A204.1 (cell line): Measurements from ENCODE around the gene CISD1.
A peak's percentile ranks its signal among the peaks of the same experiment; 100 is the strongest.

Experiments used
- FAIRE-seq: peaks from 2 replicates; lab custom pipeline; 2012; peaks lifted over from hg19 to GRCh38; lab: Jason Lieb, UNC

The CISD1 gene

DNA sequence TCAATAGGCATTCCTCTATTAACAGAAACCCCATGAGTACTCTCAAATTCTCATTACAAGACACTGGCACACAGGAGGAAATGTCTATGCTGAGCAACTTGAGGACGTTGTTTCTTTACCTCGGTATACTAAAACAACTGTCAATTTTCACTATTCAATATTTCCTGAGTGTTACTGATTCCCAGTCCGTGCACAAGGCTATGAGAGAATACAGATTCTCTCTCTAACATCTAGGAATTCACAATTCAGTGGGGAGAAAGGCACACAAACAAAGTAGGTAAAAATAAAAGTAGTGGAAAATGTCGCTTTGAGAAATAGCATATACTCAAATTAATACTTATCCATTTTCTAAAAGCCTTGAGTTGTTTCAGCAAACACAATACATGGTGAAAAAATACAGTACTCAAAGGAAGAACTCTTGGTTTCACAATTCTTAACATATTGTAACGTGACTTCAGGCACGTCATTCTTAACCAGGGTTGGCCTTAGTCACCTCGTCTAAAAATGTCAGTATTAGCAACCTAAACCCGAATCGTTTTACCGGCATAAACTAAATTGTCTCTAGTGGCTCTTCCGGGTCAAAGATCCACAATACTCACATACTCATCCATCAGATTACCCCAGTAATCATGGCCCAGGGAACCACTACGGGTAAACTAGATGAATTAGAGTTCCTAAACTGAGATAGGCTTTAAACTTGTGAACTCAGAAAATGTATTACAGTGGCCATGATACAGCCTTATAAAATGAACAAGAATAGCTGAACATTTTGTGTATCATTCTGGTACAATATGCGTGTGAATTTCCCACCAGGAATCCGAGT lies 2.7 kb upstream of the CISD1 start:
- FAIRE-seq: no peak

DNA sequence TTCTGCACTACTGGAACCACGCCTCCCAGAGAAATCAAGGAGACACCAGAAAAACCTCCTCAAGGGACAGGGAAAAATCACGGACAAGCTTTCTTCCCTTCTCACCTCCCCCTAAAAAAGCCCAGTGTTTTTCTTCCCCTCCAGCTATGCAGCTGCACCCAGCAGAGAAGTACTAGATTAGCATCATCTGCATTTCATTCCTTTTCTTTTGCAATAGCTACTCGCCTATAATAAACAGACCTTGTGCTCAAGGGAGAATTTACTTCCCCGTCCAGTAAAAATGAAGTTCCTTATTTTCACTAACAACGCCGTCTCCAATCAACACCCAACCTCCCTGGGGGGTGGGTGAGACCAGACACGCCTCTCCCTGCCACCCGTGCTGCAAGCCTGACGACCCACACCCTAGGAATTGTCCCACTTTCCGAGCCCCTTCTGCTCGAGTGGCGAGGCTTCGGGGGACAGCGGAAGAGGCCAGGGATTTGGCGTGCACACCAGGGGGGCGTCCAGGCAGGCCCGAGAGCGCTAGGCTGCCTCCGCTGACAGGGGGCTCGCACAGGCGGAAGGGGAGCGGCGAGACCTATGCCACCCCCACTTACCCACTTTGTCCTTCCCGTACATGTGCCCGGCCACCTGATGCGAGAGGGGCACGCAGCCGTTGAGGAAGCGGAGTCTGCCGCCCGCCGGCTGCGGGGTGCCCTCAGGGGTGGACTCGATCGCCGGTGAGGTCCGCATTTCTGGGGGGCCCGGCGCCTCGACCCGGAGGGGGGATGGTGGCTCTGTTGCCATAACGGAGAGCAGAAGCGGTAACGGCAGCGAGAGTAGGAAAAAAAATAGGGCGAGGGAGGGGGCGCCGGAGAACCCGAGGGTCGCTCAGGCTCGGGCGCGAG lies 1.9 kb upstream of the CISD1 start:
- no peak for FAIRE-seq

DNA sequence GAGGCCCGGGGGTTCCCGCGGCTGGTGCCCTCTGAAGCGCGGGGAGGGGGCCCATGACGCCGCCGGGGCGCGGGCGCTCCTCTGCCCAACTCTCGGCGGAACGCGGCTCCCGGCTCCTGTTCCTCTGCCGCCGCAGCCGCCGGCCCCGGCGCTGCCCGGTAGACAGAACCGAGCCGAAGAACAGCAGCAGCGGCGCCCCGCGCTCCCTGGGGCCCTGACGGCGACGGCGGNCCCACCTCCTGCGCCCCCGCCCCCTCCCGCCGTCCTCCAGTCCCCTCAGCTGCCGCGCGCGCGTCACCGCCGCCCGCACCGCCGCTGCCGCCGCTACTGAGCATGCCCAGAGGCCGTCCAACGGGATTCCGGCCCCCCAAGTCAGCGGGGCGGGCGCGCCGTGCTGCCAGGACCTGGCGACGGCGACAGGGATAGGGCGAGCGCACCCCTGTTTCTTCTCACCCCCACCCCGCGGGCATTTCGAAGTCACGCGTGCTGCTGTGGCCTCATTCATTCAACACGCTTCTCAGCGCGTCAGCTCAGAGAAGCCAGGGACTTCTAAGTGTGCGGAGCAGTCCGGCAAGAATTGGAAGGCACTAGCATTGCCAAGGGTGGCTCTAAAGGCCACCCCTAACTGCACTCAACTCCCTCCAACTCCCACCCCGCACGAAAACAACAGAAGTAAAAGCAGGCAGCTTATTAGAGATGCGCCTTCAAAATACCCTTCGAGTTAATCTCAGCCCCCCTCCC lies 1.1 kb upstream of the CISD1 start, which contains the start of gene IPMK:
TSS of gene IPMK (minus strand) at position 182 of the 741 bp plus-strand sequence. CDS start 283 bp downstream, outside the sequence.
- no peak for FAIRE-seq

DNA sequence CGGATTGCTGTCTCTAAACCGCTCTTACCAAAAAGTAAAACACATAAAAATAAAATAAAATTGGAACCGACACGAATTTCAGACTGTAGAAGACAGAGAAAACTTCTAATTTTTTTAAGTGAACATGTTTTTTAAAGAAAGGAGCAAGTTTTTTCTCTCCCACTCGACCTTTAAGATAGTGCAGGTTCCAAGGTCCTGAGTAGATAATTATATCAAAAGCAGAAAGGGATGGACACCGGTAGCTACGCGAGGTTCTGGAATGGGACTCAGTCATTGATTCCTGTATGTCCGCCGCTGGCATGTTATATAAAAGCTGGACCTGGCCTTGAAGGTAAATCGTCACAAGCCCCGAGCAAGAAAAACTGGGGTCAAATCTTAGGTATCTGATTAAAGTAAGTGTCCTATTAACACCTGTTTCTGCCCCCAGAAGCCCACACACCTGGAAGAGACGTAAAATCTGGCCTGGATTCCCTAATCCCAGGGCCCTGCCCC lies 462 bp upstream of the CISD1 start:
- no peak for FAIRE-seq

DNA sequence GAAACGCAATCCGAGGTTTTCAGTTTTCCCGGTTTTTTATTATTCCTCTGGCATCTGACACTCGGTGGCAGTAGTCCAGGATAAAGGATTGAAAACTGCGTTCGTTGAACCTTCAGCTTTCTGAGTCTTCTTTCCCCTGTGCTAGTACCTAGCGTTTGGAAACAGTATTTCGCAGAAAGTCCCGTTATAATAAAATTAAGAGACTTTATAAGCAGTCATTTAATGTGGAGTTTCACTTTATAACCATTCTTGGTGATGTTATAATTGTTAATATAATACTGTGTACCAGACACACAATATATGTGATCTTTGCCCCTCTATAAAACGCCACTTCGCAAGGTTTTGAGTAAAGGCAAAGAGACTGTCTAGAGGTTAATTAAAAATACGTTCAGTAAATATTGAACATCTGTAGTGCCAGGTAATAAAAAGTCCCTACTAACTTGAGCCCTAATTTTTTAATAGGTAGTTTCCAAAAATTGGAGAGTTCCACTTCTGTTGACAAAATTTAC lies 874 bp downstream of the CISD1 start:
- FAIRE-seq: no peak

DNA sequence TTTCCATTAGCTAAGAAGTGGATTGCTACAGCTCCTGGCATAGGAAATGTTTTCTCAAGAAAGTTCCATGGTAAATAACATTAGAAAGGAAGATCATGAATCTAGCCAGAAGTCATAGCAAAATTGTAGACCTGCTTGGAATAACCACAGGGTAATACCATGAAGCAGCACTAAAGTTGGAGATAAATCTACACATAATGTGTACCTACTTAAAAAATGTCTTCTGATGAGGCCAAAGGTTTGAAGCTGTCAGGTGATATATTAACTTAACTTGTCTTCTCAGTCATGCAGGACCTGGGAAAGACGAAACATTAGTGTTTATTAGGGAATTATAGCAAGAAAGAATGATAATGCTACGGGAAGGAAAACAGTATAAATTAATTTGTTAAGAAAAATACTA lies 6.3 kb downstream of the CISD1 start:
- FAIRE-seq: no peak

DNA sequence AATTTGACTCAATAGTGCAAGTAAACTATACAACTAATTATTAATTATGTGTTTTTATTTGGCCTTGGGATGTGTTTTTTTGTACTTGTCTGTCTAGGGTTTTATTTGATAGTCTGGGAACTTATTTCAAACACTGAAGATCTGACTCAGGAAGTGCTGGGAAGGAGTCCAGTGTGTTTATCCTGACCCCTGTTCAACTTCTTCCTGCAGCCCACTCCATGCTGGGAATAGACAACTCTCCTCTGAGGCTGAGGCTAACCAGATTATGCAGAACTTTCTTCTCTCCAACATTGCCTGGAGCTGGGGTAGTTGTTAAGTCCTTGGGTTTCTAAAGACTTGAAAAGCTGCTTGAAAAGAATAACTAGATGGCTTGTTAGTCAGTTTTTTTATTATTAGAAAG lies 6.9 kb downstream of the CISD1 start:
- FAIRE-seq: no peak

DNA sequence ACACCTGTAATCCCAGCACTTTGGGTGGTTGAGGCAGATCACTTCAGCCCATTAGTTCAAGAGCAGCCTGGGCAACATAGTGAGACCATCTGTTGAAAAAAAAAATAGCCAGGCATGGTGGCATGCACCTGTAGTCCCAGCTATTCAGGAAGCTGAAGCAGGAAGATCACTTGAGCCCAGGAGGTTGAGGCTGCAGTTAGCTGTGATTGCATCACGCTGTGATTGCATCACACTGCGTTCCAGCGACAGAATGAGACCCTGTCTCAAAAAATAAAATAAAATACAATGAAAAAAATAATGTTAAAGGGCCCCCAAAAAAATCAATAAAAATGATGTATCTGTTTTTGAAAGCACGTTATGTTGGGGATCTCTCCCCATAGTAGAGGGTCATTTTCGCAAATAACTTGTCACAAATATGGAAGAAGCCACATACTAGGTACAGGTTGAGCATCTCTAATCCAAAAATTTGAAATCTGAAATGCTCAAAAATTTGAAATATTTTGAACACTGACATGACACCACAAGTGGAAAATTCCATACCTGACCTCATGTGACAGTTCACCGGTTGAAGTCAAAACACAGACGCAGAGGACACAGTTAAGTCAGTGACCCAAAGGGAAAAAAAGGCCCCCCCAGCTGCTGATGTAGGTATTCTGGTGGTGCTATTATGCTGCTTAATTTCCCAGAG lies 9.5 kb downstream of the CISD1 start:
- FAIRE-seq: no peak

DNA sequence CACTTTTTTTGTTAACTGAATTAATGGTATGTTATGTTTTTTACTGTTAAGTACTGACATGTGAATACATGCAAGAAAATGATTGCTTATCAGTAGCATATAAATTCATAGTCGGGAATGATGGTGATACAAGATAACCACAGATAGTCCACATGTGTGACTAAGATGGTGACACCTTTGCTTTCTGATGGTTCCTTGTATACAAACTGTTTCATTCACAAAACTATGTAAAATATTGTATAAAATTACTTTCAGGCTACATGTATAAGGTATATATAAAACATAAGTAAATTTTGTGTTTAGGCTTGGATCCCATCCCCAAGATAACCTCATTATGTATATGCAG lies 10.0 kb downstream of the CISD1 start:
- no peak for FAIRE-seq

DNA sequence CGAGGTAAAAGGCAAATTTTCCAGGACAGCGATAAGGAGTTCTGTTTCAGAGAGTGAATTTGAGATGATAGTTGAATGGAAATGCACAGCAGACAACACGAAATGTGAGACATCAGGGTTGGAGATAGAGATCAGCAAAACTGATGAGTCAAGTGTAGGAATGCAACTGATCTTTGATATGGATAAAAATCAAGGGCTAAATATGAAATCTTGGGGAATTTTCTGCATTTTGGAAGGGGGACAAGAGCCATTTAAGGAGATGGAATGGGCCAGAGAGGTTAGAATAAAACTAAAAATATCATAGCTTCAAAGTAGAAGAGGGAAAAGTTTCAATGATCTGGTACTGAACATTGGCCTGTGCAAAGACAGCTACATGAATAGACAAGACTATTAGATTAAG lies 11.5 kb downstream of the CISD1 start:
- FAIRE-seq: no peak

DNA sequence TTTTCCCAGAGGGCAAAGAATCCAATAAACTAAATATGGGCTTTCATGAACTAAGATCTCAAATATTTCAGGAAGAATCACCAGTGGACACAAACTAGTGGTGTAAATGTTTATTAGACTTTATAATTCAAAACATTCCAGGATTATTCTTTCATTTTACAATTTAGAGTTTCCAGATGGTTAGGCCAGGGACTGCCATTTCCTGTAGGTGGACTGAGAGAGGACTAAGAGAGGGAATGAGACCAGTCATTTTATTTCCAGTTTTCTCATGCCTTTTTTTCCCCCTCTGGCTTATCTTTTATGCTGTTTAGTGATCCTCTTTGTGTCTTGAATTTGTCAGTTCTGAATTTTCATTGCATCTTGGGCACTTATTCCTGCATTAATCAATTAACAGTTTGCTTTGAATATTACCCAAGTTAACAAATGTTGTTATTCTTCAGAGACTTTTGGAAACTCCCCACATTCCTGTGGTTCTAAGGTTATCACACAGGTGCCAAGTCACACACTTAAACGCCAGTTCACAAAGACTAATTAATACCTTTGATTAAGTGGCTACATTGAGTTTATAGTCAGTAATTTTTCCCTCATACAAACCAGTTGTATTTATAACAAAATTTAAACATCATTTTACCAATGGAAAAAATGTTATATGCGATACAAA lies 12.3 kb downstream of the CISD1 start:
- no peak for FAIRE-seq

DNA sequence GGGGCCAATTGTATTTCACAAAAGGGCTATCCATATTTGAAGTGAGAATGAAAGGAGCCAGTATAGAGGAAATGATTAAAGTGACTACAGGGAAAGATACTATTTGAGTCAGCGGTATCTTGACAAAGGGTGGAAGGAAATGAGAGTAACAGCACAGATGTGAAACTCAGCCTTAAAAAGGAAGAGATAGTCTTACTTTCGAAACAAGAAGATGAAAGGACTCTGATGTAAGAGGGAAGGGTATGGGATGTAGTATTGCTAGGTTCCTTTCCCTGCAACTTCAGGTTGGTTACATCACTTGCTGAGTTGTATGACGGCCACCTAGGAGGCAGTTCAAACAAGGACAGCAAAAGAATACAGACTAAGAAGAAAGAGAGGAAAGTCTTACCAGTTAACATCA lies 13.7 kb downstream of the CISD1 start:
- FAIRE-seq: no peak

DNA sequence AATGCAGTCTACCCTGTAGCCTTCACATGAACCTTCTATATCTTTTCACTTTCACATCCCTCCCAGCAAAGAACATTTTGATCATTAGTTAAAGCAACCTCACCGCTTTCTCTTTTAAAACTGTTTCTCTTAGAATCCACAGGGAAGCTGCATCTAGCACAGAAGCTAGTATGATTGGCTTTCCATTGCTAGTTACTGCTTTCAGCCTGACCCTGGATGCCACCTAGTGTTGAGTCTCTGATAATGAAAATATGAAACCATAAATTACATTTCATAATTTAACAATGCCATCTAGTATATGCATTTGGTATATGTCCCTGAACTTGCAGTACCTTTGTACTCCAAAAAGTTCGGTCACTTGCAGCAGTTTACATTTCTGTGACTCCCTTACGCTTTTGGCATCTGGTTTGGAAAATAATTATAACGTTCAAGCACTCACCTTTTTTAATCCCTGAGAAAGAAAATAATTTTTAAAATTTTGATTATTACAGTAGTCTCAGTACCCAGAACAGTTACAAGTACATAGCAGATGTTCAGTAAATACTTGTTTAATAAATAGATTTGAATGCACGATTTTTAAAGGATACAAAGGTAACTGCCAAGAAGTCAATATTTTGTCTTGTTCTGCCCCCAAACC lies 22.7 kb downstream of the CISD1 start:
- FAIRE-seq: peak; percentile 96

DNA sequence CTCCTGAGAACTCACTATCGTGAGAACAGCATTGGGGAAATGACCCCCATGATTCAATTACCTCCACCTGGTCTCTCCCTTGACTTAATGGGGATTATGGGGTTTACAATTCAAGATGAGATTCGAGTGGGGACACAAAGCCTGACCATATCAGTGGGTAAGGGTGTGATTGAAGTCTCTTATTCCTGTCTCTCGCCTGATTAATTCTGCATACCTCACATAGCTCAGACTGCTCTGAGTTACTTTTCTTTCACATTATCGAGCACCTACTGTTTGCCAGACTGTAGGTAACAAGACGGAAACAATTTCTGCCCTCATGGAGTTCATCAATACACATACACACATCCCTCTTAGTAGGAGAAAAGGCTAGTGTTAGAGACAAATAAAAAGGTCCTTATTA lies 25.0 kb downstream of the CISD1 start:
- no peak for FAIRE-seq

DNA sequence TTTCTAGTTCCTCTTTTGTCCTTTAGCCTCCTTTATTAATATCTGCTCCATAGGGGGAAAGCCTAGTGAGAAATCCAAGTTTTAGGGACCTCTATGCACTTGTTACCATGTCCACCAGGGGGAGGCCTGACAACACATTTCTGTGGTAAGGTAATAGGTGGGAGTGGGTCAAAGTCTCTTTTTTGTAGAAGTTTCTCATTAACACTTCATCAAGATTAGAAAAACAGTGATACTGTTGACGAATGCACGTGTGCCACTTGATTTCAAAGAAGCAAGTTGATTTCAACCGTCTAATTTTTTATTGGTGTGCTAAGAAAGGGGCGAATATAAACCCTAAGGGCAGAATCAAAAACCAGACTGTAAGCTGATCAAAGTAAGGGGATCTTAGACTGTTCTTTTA lies 30.6 kb downstream of the CISD1 start:
- FAIRE-seq: no peak

DNA sequence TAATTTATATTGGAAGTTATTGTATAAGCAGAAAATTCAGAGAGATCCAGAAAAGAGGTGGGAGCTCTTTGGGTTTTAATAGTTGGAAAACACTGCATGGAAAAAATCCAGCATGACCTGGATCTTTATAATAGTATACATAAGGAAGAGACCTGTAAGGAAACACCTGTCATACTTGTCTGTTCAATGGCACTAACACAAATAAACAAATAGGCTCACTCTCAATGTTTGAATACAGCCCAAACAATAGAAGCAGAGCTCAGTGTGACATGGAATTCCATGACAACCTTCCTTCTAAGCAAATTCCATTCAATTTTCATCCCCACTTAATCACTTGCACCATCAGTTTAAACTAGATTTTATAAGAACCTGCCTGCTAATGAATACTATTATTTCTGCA lies 31.7 kb downstream of the CISD1 start:
- FAIRE-seq: no peak

DNA sequence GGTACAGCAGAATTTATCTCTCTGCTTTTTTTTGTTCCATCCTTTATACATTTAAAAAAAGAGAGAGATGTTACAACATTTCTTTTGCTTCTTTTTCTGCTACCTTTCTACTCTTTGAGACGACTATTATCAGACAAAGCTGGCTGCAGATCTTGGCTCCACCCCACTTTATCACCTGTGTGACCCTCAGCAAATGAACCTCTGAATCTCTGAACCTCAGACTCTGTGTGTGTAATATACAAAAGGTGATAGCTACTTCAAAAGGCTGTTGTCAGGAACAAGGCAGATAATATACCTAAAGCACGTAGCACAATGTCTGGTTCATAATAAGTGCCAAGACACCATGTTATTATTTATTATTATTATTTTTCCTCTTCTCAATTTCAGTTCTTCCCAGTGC lies 33.3 kb downstream of the CISD1 start:
- no peak for FAIRE-seq

DNA sequence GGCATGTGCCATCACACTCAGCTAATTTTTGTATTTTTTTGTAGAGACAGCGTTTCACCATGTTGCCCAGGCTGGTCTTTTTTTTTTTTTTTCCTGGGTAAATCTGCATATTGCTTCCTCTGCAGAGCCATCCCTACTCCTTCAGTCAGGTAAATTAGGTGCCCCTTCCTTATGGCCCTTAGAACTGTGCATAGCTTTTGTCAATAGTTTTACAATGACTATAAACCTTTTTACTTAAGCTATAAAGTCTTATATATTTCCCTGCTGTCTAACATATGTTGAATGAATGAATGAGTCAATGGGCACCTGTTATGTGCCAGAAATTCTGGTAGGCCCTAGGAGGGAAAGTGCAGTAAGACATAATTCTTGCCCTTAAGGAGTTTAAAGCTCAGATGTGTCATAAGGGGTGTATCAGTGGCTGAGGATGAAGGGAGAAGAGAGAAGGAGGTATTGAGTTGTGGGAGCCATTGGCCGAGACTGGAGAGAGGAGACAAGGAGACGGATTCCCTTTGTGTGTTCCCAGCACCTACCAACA lies 35.2 kb downstream of the CISD1 start:
- FAIRE-seq: no peak

DNA sequence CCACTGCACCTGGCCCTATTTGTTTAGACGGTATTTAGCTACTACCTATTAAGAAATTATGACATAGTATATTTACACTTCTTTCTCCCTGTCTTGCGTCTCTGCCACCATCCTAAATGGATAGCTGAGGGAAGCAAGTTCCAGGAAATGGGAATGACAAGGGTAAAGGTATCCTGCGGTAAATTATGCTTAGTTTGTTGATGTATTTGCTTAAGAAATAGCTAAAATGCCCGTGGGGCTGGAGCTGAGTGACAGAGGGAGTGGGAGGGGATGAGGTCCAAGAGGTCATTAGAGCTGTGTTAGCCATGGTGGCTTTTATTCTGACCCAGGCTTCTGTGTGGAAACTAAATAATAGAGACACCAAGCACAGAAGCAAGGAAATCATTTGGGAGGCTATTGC lies 36.9 kb downstream of the CISD1 start:
- no peak for FAIRE-seq

DNA sequence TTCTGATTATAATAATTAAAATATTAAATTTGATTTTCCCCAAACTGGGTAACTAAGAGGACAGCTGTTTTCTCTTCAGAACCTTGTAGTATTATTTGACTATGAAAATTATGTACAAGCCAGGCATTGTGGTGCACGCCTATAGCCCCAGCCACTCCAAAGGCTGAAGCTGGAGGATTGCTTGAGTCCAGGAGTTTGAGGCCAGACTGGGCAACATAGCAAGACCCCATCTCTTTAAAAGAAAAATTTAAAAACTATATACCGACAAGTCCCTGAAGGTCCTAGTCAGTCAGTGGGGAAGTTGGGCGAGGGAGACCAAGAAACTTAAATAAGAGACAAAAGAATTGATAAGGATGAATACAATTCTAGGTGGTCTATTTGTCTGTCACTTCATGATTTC lies 38.7 kb downstream of the CISD1 start:
- no peak for FAIRE-seq

DNA sequence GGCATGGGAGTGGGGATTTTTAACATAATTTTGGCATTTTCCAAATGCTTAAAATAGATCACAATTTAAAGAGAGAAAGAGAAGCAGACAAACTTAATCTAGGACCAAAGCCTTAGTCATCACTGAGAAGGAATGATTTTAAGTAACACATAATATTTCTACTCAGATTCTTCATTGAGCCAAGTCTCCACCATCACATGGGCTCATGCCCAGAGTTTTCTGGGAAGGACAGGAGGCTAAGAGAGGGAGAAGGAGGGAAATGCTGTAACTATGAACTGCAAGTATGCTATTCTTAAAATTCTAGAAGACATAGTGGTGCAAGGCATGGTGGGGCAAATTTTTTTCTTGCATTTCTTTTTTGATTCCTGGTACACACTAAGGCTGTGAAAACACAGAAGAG lies 42.1 kb downstream of the CISD1 start:
- no peak for FAIRE-seq
